Mucosa of descending colon (tissue), 3 donors: ENCODE measurements around the gene ENPP6. TPM values are rescaled to one million over a fixed set of nuclear protein-coding genes. Genes with fewer than 3 reads are reported as not detected.

Experiments used
- ATAC-seq: fragments of 200-7000 bp; cut with Tn5 transposase; one replicate; pipeline ENCODE4 v1.9.1; 2020; ENCODE audit warnings: mild to moderate bottlenecking, moderate library complexity
- DNase-seq, 3 donors: peaks; one replicate each; pipeline ENCODE4 v3.0.0-alpha.2; 2020
- H3K36me3 ChIP-seq: fragments of 200-600 bp; one replicate; pipeline ENCODE4 v1.8.0; 2021; ENCODE audit warnings: low read depth, mild to moderate bottlenecking
- H3K4me1 ChIP-seq: fragments of 200-600 bp; one replicate; pipeline ENCODE4 v1.8.0; 2021; ENCODE audit warnings: low read depth, mild to moderate bottlenecking
- H3K4me3 ChIP-seq: fragments of 200-600 bp; one replicate; pipeline ENCODE4 v1.8.0; 2021; ENCODE audit warnings: mild to moderate bottlenecking
- H3K9me3 ChIP-seq: fragments of 200-600 bp; one replicate; pipeline ENCODE4 v1.8.0; 2021; ENCODE audit warnings: mild to moderate bottlenecking
- CTCF ChIP-seq: fragments of 200-600 bp; IDR thresholded peaks from one replicate; pipeline ENCODE4 v1.8.0; 2022; ENCODE audit warnings: antibody characterized with exemption, mild to moderate bottlenecking
- intact Hi-C, 2 donors: fragments of 100-400 bp; cut with DNase I in 1 of 2; cut with micrococcal nuclease in 1 of 2; formaldehyde crosslinking; loops; one replicate each; pipeline versions ENCODE4 v1.11.0 to v1.11.1; 2022; cut with DNase I, micrococcal nuclease
- total RNA-seq, 3 donors: library from RNA; stranded (reverse); fragmentation: NEBNext Ultra II Directional in 2 of 3; extraction: Animal tissue kit (Norgen Biotek cat#: 25700) in 2 of 3; gene quantifications; one replicate each; pipeline versions ENCODE4 v1.2.1 to v1.2.4, GENCODE V29; 2021 to 2023
- donor health status: DM: no; HTN: no; CAD: no; lungs with moderate emphysema.
- donor health status: DM: no; HTN: no; CAD: no.
- donor health status: DM: no; HTN: yes; CAD: no.

Gene ENPP6
- total RNA-seq, 3 donors from 2014 or later, result 0.35 to 0.57 (median 0.43) TPM

GRCh38 chr4:184188443-184189400 is 29.0 kb downstream of the ENPP6 start:
- DNase-seq (no peak), ATAC-seq (no peak)
- no peak for TF ChIP-seq CTCF
- Histone ChIP-seq H3K4me1 (no peaks in the 10 kb centered on the region), H3K9me3 (no peaks in the 10 kb centered on the region), H3K4me3 (no peak overlapping the region), H3K36me3 (no peaks in the 10 kb centered on the region)
- intact Hi-C loops, result no loop called here

- intact Hi-C loops, result no loop called here
- TF ChIP-seq CTCF, result no peak
- H3K4me1 ChIP-seq, result no peaks in the 10 kb centered on the region
These were observed 40.4 kb downstream of the ENPP6 start for GRCh38 chr4:184177271-184177670.

GRCh38 chr4:184174571-184175488 is 42.8 kb downstream of the ENPP6 start:
- H3K9me3 ChIP-seq, result peaks cover 4% of the 10 kb centered on the region
- ATAC-seq (no peak), DNase-seq (no peak)
- intact Hi-C loops, result no loop called here
- TF ChIP-seq CTCF, result no peak
- no peaks in the 10 kb centered on the region for H3K4me1 ChIP-seq
- no peaks in the 10 kb centered on the region for H3K36me3 ChIP-seq
- no peak overlapping the region for H3K4me3 ChIP-seq

More at GRCh38 chr4:184177271-184177670, 40.4 kb downstream of the ENPP6 start:
- H3K9me3 ChIP-seq, result peaks cover 4% of the 10 kb centered on the region
- no peak overlapping the region for H3K4me3 ChIP-seq
- ATAC-seq (no peak), DNase-seq (no peak)
- H3K36me3 ChIP-seq, result no peaks in the 10 kb centered on the region

- intact Hi-C loops, result no loop called here
- no peak for DNase-seq
- Histone ChIP-seq H3K4me3 (no peak overlapping the region), H3K4me1 (no peaks in the 10 kb centered on the region), H3K9me3 (no peaks in the 10 kb centered on the region), H3K36me3 (no peaks in the 10 kb centered on the region)
- ATAC-seq, result no peak
- no peak for TF ChIP-seq CTCF
These were observed 46.7 kb downstream of the ENPP6 start for GRCh38 chr4:184171011-184171410.

- no peak for TF ChIP-seq CTCF
- no peaks in the 10 kb centered on the region for H3K4me1 ChIP-seq
- ATAC-seq, result no peak
- H3K4me3 ChIP-seq, result no peak overlapping the region
- H3K9me3 ChIP-seq, result no peaks in the 10 kb centered on the region
- intact Hi-C loops, result loop anchor here (2.0 to 10.0 kb wide), 3 partner anchors 65 to 329 kb away; no protein-coding TSS in a partner anchor
- H3K36me3 ChIP-seq, result no peaks in the 10 kb centered on the region
- DNase-seq, result no peak
These were observed 48.3 kb downstream of the ENPP6 start for GRCh38 chr4:184169225-184169867.
